ENCODE results near the gene TBC1D26. TPM values are rescaled to one million over a fixed set of nuclear protein-coding genes. Genes with fewer than 3 reads are reported as not detected.
"Not testable (repeated sequence)": the region's sequence is repeated elsewhere in the genome, so short reads cannot be mapped to it uniquely, and the experiment has no call there.

TBC1D26 gene
- total and polyA plus RNA-seq, 2 of the 4 experiments (the other 2 are of a cell fraction): 0.02 TPM; not detected in 1

DNA sequence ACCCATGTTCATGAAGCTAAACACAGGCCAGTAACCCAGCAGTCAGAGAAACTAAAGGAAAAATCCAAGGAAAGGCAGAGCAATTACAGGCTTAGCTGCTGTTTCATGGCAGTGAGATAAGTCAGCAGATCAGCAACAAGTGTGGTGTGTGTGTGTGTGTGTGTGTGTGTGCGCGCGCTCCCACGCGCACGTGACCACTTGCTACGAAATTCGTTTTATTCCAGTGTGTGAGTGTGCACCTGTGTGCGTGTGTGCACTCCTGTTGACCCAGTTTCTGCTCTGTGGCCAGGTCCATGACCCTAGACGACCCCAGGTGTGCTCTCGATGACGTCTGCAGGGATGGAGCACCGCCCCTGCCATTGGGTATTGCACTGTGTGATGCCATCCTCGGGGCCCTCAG is 1.5 kb upstream of the TBC1D26 start:
- H3K9ac ChIP-seq (ENCODE audit: low read depth, low read length); H2AK5ac ChIP-seq (ENCODE audit: low read depth, low read length); H2BK20ac ChIP-seq (ENCODE audit: low read depth, low read length); H3K56ac ChIP-seq (ENCODE audit: extremely low read depth, insufficient read depth, low read length); POLR2A ChIA-PET (ENCODE audit: unreplicated experiment); H3K27ac ChIP-seq (ENCODE audit: insufficient read depth, low read length); H4K5ac ChIP-seq (ENCODE audit: low read depth, low read length); intact Hi-C loops (cut with micrococcal nuclease); H3K18ac ChIP-seq (ENCODE audit: low read depth, low read length); H3K4ac ChIP-seq (ENCODE audit: low read depth, low read length); BruUV-seq (replicated peaks); in situ Hi-C loops (cut with MboI; ENCODE audit: low sequenced_read_pairs); H4K20me1 ChIP-seq (ENCODE audit: insufficient read depth, low read length); H4K91ac ChIP-seq (ENCODE audit: insufficient read depth, low read depth, low read length); ATAC-seq (ENCODE audit: low read depth); CTCF ChIA-PET; H3K79me1 ChIP-seq (ENCODE audit: low read depth in 1 of 2, low read length in 2 of 2); H3K9me1 ChIP-seq (ENCODE audit: insufficient read depth, low read length); H2BK5ac ChIP-seq (ENCODE audit: low read depth, low read length, poor library complexity, severe bottlenecking); H3K9me3 ChIP-seq (ENCODE audit: control insufficient read depth, insufficient read depth, low read length); H4K8ac ChIP-seq (ENCODE audit: low read depth in 2 of 2, low read length in 2 of 2); H2BK15ac ChIP-seq (ENCODE audit: low read depth, low read length); H2BK120ac ChIP-seq (ENCODE audit: low read depth, low read length); H2AK9ac ChIP-seq (replicated peaks; ENCODE audit: low read depth, low read length, poor library complexity); H3K4me3 ChIP-seq (ENCODE audit: insufficient read depth, low read depth, low read length); dilution Hi-C loops (cut with HindIII; ENCODE audit: low sequenced_read_pairs, unreplicated experiment); DNase-seq; H3K23ac ChIP-seq (ENCODE audit: low read depth, low read length); H3K14ac ChIP-seq (replicated peaks; ENCODE audit: low read depth, low read length); H3K27me3 ChIP-seq (ENCODE audit: control insufficient read depth, insufficient read depth, low read length); H3K4me2 ChIP-seq (ENCODE audit: low read depth, low read length); H2AFZ ChIP-seq (replicated peaks; ENCODE audit: low read length, poor library complexity); H3K36me3 ChIP-seq (ENCODE audit: control insufficient read depth, insufficient read depth, low read length); H3K4me1 ChIP-seq (ENCODE audit: control insufficient read depth, insufficient read depth, low read length): not testable (repeated sequence)
- no CpG with 5 or more reads among the region's 14 CpGs for WGBS, 2 experiments (ENCODE audit: extremely low coverage in 2 of 2, insufficient read length in 1 of 2)

DNA sequence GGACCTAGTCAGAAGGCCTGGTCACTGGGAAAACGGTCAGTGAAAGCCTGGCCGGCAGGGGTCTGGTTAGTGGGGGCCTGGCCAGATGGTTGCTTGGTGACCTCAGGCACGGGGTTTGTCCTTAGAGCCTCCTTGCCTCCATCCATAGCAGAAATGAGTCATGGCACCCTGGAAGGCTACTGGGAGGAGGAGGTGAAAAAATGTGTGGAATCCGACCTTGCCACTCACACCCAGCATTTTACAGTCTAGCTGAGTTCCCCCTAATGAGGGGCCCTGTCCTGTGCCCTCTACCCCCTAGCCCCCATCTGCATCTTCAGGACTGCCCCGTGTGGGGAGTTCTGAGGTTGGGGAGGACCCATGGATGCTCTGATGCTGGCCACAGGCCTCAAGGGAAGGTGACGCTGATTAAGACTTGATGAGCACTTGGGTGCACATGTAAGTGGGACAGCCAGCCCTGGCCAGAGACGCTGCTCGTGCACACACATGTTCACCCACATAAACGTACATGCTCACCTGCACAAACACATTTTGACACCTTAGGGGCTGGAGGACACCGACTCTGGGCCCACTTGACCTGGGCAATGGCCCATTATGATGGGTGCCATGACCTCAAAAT is 1.2 kb downstream of the TBC1D26 start:
- no CpG with 5 or more reads among the region's 10 CpGs for WGBS, 2 experiments (ENCODE audit: extremely low coverage in 2 of 2, insufficient read length in 1 of 2)
- H4K8ac ChIP-seq (ENCODE audit: low read depth in 2 of 2, low read length in 2 of 2); H2AFZ ChIP-seq (replicated peaks; ENCODE audit: low read length, poor library complexity); H3K4me1 ChIP-seq (ENCODE audit: control insufficient read depth, insufficient read depth, low read length); DNase-seq; H2BK120ac ChIP-seq (ENCODE audit: low read depth, low read length); H3K18ac ChIP-seq (ENCODE audit: low read depth, low read length); H3K4me3 ChIP-seq (ENCODE audit: insufficient read depth, low read depth, low read length); H3K9me3 ChIP-seq (ENCODE audit: control insufficient read depth, insufficient read depth, low read length); H3K27ac ChIP-seq (ENCODE audit: insufficient read depth, low read length); H2AK5ac ChIP-seq (ENCODE audit: low read depth, low read length); H2BK5ac ChIP-seq (ENCODE audit: low read depth, low read length, poor library complexity, severe bottlenecking); H3K27me3 ChIP-seq (ENCODE audit: control insufficient read depth, insufficient read depth, low read length); H3K4me2 ChIP-seq (ENCODE audit: low read depth, low read length); H2AK9ac ChIP-seq (replicated peaks; ENCODE audit: low read depth, low read length, poor library complexity); CTCF ChIA-PET; H3K23ac ChIP-seq (ENCODE audit: low read depth, low read length); dilution Hi-C loops (cut with HindIII; ENCODE audit: low sequenced_read_pairs, unreplicated experiment); H4K91ac ChIP-seq (ENCODE audit: insufficient read depth, low read depth, low read length); H3K56ac ChIP-seq (ENCODE audit: extremely low read depth, insufficient read depth, low read length); intact Hi-C loops (cut with micrococcal nuclease); H3K36me3 ChIP-seq (ENCODE audit: control insufficient read depth, insufficient read depth, low read length); H2BK15ac ChIP-seq (ENCODE audit: low read depth, low read length); H4K20me1 ChIP-seq (ENCODE audit: insufficient read depth, low read length); in situ Hi-C loops (cut with MboI; ENCODE audit: low sequenced_read_pairs); H3K9ac ChIP-seq (ENCODE audit: low read depth, low read length); ATAC-seq (ENCODE audit: low read depth); BruUV-seq (replicated peaks); H2BK20ac ChIP-seq (ENCODE audit: low read depth, low read length); H3K14ac ChIP-seq (replicated peaks; ENCODE audit: low read depth, low read length); H3K79me1 ChIP-seq (ENCODE audit: low read depth in 1 of 2, low read length in 2 of 2); H4K5ac ChIP-seq (ENCODE audit: low read depth, low read length); H3K9me1 ChIP-seq (ENCODE audit: insufficient read depth, low read length); H3K4ac ChIP-seq (ENCODE audit: low read depth, low read length); POLR2A ChIA-PET (ENCODE audit: unreplicated experiment): not testable (repeated sequence)

Measured in IMR-90 (cell line).